Left lung (tissue), 10 donors: Measurements from ENCODE around the gene YTHDF1. TPM values are rescaled to one million over a fixed set of nuclear protein-coding genes. Genes with fewer than 3 reads are reported as not detected.

Experiments
- ATAC-seq: fragments of 200-7000 bp; cut with Tn5 transposase; one replicate; pipeline ENCODE4 v1.9.1; 2020; ENCODE audit warnings: moderate library complexity
- DNase-seq, 4 donors: peaks; one replicate each; pipeline ENCODE4 v3.0.0-alpha.2; 2013 to 2020
- H3K27ac ChIP-seq, 2 donors: fragments of 200-600 bp; sonication (generic) in 1 of 2; one replicate each; pipeline versions ENCODE4 v1.5.0 to v1.8.0; 2020 to 2021
- H3K27me3 ChIP-seq, 2 donors: fragments of 200-600 bp; sonication (generic) in 1 of 2; one replicate each; pipeline versions ENCODE4 v1.5.0 to v1.8.0; 2020 to 2021
- H3K36me3 ChIP-seq, 2 donors: fragments of 200-600 bp; sonication (generic) in 1 of 2; one replicate each; pipeline versions ENCODE4 v1.5.0 to v1.8.0; 2020 to 2021
- H3K4me1 ChIP-seq, 2 donors: fragments of 200-600 bp; one replicate each; pipeline ENCODE4 v1.8.0; 2021
- H3K4me3 ChIP-seq, 2 donors: fragments of 200-600 bp; sonication (generic) in 1 of 2; one replicate each; pipeline versions ENCODE4 v1.5.0 to v1.8.0; 2020 to 2021; ENCODE audit warnings: mild to moderate bottlenecking in 1 of 2
- H3K9me3 ChIP-seq, 2 donors: fragments of 200-600 bp; sonication (generic) in 1 of 2; one replicate each; pipeline versions ENCODE4 v1.5.0 to v1.8.0; 2020 to 2021
- intact Hi-C, 2 donors: fragments of 100-400 bp; cut with DNase I; formaldehyde crosslinking; loops; one replicate each; pipeline versions ENCODE4 v1.11.2 to v1.14.2; 2022
- polyA plus RNA-seq, 6 donors: library from polyadenylated mRNA; unstranded; fragments of 120-200 nt; gene quantifications; one replicate each; pipeline ENCODE4 v1.2.1, GENCODE V29; 2013; ENCODE audit not compliant: insufficient read length in 6 of 6
- total RNA-seq, 2 donors: library from RNA; stranded (reverse); fragmentation: NEBNext Ultra II Directional; extraction: Animal tissue kit (Norgen Biotek cat#: 25700); gene quantifications; one replicate each; pipeline ENCODE4 v1.2.1, GENCODE V29; 2021
- TF ChIP-seq, protein P1 (sequence below), 2 donors: fragments of 200-600 bp; sonication (generic) in 1 of 2; IDR thresholded peaks; one replicate each; pipeline versions ENCODE4 v1.5.0 to v1.8.0; 2021; ENCODE audit warnings: antibody characterized with exemption in 2 of 2
- donor health status: DM: no; HTN: yes; CAD: no.
- donor health status: DM: no; HTN: no; CAD: no.

YTHDF1 gene
- total and polyA plus RNA-seq, 8 donors: 34.3 to 43.3 (median 36.5) TPM

DNA sequence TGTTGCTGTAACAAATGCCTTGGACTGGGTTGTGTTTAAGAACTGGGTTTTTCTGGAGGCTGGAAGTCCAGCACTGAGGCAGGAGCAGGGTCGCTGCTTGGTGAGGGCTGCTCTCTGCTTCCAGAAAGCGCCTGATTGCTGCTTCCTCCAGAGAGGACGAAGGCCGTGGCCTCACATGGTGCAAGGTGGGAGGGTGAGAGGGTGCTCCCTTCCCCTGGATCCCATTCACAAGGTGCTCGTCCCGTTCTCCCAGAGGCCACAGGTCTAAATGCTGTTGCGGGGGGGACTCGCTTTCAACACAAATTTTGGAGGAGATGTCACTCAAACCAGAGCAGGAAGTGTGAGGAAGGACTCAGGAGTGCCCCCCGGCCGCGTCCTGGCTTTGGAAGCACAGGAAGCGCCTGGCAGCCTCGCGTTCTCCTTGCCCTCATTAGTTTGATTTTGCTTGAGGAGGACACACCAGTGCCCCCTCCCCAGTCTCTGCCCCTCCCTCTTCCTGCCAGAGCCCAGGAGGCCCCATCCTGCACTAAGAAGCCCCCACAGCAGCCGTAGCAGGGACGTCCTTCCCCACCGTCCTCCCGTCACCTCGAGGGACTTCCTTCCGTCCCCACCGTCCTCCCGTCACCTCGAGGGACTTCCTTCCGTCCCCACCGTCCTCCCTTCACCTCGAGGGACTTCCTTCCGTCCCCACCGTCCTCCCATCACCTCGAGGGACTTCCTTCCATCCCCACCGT lies 46.0 kb upstream of the YTHDF1 start:
- H3K27me3 ChIP-seq: peaks cover 4 to 92% of the 10 kb centered on the region in 2 donors
- TF ChIP-seq, protein P1, sequence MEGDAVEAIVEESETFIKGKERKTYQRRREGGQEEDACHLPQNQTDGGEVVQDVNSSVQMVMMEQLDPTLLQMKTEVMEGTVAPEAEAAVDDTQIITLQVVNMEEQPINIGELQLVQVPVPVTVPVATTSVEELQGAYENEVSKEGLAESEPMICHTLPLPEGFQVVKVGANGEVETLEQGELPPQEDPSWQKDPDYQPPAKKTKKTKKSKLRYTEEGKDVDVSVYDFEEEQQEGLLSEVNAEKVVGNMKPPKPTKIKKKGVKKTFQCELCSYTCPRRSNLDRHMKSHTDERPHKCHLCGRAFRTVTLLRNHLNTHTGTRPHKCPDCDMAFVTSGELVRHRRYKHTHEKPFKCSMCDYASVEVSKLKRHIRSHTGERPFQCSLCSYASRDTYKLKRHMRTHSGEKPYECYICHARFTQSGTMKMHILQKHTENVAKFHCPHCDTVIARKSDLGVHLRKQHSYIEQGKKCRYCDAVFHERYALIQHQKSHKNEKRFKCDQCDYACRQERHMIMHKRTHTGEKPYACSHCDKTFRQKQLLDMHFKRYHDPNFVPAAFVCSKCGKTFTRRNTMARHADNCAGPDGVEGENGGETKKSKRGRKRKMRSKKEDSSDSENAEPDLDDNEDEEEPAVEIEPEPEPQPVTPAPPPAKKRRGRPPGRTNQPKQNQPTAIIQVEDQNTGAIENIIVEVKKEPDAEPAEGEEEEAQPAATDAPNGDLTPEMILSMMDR (IDR thresholded peaks at IDR 0.05): no peak
- H3K9me3 ChIP-seq: no peaks in the 10 kb centered on the region
- intact Hi-C loops: no loop called here
- no peak overlapping the region for H3K27ac ChIP-seq
- H3K4me1 ChIP-seq: no peaks in the 10 kb centered on the region
- H3K36me3 ChIP-seq: no peaks in the 10 kb centered on the region
- DNase-seq: no peak
- no peak for ATAC-seq
- no peak overlapping the region for H3K4me3 ChIP-seq

DNA sequence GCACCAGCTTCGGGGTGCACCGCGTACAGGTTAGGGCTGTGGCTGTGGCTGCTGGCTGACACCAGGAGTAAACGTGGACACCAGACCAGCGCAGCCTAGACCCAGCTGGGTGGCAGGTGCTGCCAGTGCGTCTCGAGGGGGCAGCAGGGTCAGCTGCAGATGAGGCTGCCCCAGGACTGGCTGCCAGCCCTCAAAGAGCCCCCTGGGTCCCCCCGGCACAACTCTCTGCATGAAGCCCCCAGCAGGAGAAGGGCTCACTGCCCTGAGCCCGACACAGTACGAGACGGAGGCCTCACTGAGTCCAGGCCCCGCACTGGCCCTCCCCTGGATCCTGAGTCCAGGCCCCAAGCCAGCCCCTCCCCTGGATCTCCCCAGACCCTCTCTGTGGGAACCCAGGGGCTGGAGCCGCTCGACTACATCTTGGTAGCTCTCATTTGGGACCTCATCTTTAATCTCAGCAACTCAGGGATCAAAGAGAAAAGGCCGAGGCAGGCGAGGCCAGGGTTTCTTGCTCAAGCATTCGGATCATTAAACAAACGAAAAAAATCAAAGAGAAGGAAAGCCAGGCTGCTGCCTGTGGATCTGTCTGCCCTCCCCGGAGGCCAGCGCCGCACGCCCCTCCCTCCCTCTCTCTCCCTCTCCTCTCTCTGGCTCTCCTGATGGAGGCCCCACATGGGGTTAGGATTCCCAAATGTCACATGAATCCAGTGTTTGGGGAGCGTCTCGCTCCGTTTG lies 45.3 kb upstream of the YTHDF1 start:
- no peak overlapping the region for H3K27ac ChIP-seq

DNA sequence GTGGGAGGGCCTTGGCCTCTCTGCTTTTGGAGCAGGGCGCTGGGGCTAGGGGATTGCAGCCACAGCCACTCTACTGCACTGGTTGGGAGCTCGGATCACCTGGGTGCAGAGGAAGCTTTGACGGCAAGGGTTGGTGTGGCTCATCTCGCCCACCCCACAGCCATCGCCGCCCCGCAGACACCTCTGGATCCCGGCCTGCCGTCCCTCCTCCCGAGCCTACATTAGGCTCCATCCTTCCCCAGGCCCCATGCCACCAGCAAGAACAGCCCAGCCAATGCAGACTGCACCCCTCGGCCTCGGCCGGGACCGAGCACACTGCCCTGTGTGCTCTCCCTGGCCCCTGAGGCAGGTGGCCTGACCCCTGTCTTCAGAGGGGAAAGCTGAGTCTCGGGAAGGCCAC lies 44.6 kb upstream of the YTHDF1 start:
- H3K36me3 ChIP-seq: no peaks in the 10 kb centered on the region
- DNase-seq (no peak), ATAC-seq (no peak)
- intact Hi-C loops: no loop called here
- peaks cover 12 to 94% of the 10 kb centered on the region in 2 donors for H3K27me3 ChIP-seq
- TF ChIP-seq, protein P1 (IDR thresholded peaks at IDR 0.05): no peak
- no peaks in the 10 kb centered on the region for H3K9me3 ChIP-seq
- H3K4me3 ChIP-seq: no peak overlapping the region
- H3K4me1 ChIP-seq: no peaks in the 10 kb centered on the region
- H3K27ac ChIP-seq: no peak overlapping the region

More for the DNA sequence above, 45.3 kb upstream of the YTHDF1 start:
- H3K9me3 ChIP-seq: no peaks in the 10 kb centered on the region
- ATAC-seq: no peak
- no peaks in the 10 kb centered on the region for H3K36me3 ChIP-seq
- intact Hi-C loops: no loop called here
- H3K27me3 ChIP-seq: peaks cover 6 to 94% of the 10 kb centered on the region in 2 donors
- TF ChIP-seq, protein P1 (IDR thresholded peaks at IDR 0.05): no peak
- no peak overlapping the region for H3K4me3 ChIP-seq
- no peaks in the 10 kb centered on the region for H3K4me1 ChIP-seq
- peak in 2 of 4 donors; percentile 72 to 90 for DNase-seq

- TF ChIP-seq, protein P1 (IDR thresholded peaks at IDR 0.05): no peak
- Histone ChIP-seq H3K36me3 (no peaks in the 10 kb centered on the region), H3K4me1 (no peaks in the 10 kb centered on the region), H3K27me3 (peaks cover 18 to 94% of the 10 kb centered on the region in 2 donors), H3K27ac (no peak overlapping the region), H3K4me3 (no peak overlapping the region), H3K9me3 (no peaks in the 10 kb centered on the region)
- ATAC-seq: no peak
- no peak for DNase-seq
- intact Hi-C loops: no loop called here
Measured at GRCh38 chr20:63259734-63260460, 44.0 kb upstream of the YTHDF1 start.

DNA sequence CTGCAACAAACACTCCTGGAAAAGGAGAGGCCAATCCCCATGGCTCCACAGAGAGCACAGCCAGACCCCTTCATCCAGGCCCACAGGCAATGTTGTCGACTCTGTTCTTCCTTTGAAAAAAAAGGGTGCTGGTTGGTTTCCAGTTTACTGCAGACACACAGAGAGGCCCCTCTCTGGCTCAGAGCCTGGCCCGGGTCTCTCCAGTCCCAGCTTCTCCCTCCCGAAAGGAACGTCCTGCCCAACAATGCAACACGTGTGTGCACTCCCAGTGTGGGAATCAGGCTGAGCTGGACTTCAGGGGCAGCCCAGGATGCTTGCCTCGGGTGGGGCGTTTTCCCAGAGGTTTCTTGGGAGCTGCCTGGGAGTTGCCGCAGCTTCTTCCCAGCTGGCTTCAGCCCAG lies 42.9 kb upstream of the YTHDF1 start:
- Histone ChIP-seq H3K4me3 (no peak overlapping the region), H3K9me3 (no peaks in the 10 kb centered on the region), H3K27me3 (peaks cover 29 to 94% of the 10 kb centered on the region in 2 donors), H3K4me1 (peaks cover 0 to 4% of the 10 kb centered on the region in 2 donors), H3K27ac (no peak overlapping the region), H3K36me3 (no peaks in the 10 kb centered on the region)
- no peak for ATAC-seq
- intact Hi-C loops: no loop called here
- peak in 2 of 4 donors; percentile 59 to 89 for DNase-seq
- TF ChIP-seq, protein P1 (IDR thresholded peaks at IDR 0.05): no peak
